B cell (primary cell): ENCODE results near the gene CBX8. TPM values are rescaled to one million over a fixed set of nuclear protein-coding genes. Genes with fewer than 3 reads are reported as not detected.

Experiments
- ATAC-seq: fragments of 200-7000 bp; cut with Tn5 transposase; one replicate; pipeline ENCODE4 v1.10.0; 2021; ENCODE audit warnings: low read depth, mild to moderate bottlenecking, moderate number of reproducible peaks, moderate library complexity
- CTCF ChIA-PET: fragments of 350-600 bp; sonication (Branson Sonifier 250); formaldehyde crosslinking; loops from one replicate; lab custom pipeline; 2021; ENCODE audit warnings: antibody characterized with exemption, inconsistent platforms; lab: Charles Lee
- POLR2A ChIA-PET: fragments of 350-600 bp; sonication (Branson Sonifier 250); formaldehyde crosslinking; loops from one replicate; lab custom pipeline; 2021; ENCODE audit warnings: antibody characterized with exemption; lab: Charles Lee
- DNase-seq: peaks from one replicate; pipeline ENCODE4 v3.0.0; 2013
- H2AFZ ChIP-seq: 2 replicates; pipeline ENCODE4 v1.6.1; 2012; ENCODE audit warnings: mild to moderate bottlenecking, low read depth, low read length; ENCODE audit not compliant: insufficient read depth, poor library complexity, severe bottlenecking
- H3K27ac ChIP-seq, 2 donors: 1 replicate in 1 of 2; 2 replicates in 1 of 2; pipeline ENCODE4 v1.5.1; 2012 to 2013; ENCODE audit warnings: low read length in 2 of 2, mild to moderate bottlenecking in 2 of 2, moderate library complexity in 1 of 2
- H3K27me3 ChIP-seq, 4 experiments: fragments of 200-600 bp in 1 of 4; sonication (generic) in 1 of 4; replicated peaks in 1 of 4; 1 replicate in 2 of 4; 2 replicates in 2 of 4; pipeline versions ENCODE4 v1.6.1 to v1.7.0; 2013 to 2016; ENCODE audit warnings: low read length in 3 of 4, mild to moderate bottlenecking in 2 of 4, mixed read lengths in 1 of 4, moderate library complexity in 1 of 4; ENCODE audit not compliant: insufficient read depth in 4 of 4, control insufficient read depth in 3 of 4; ENCODE audit errors: control extremely low read depth in 1 of 4
- H3K36me3 ChIP-seq, 2 experiments: replicated peaks in 1 of 2; 1 replicate in 1 of 2; 2 replicates in 1 of 2; pipeline versions ENCODE4 v1.6.1 to v1.7.1; 2013; ENCODE audit warnings: low read length in 1 of 2; ENCODE audit not compliant: insufficient read depth in 2 of 2, control insufficient read depth in 1 of 2; ENCODE audit errors: control extremely low read depth in 1 of 2, extremely low read depth in 1 of 2
- H3K4me1 ChIP-seq, 2 donors: fragments of 200-600 bp in 1 of 2; sonication (generic) in 1 of 2; 1 replicate in 1 of 2; 2 replicates in 1 of 2; pipeline versions ENCODE4 v1.5.1 to v1.6.1; 2013 to 2017; ENCODE audit warnings: low read length in 2 of 2; ENCODE audit not compliant: control insufficient read depth in 2 of 2, insufficient read depth in 2 of 2
- H3K4me2 ChIP-seq: replicated peaks from 2 replicates; pipeline ENCODE3; 2012; ENCODE audit warnings: mild to moderate bottlenecking, low read depth, low read length; ENCODE audit not compliant: poor library complexity, severe bottlenecking
- H3K4me3 ChIP-seq, 5 experiments: fragments of 200-600 bp in 1 of 5; sonication (generic) in 1 of 5; 1 replicate in 3 of 5; 2 replicates in 2 of 5; pipeline versions ENCODE4 v1.5.1 to v1.7.0; 2011 to 2016; ENCODE audit warnings: low read length in 4 of 5, mild to moderate bottlenecking in 4 of 5, low read depth in 2 of 5, control low read depth in 1 of 5, moderate library complexity in 1 of 5; ENCODE audit not compliant: insufficient read depth in 1 of 5; ENCODE audit errors: control extremely low read depth in 1 of 5, extremely low read depth in 1 of 5
- H3K79me2 ChIP-seq: fragments of 200-600 bp; sonication (generic); one replicate; pipeline ENCODE4 v1.6.0; 2016; ENCODE audit warnings: low read length; ENCODE audit not compliant: control insufficient read depth, insufficient read depth
- H3K9ac ChIP-seq: fragments of 200-600 bp; sonication (generic); 2 replicates; pipeline ENCODE4 v1.6.1; 2017; ENCODE audit warnings: mild to moderate bottlenecking, low read length, moderate library complexity
- H3K9me3 ChIP-seq, 3 donors: one replicate each; pipeline versions ENCODE4 v1.6.1 to v1.7.1; 2013; ENCODE audit warnings: low read length in 2 of 3; ENCODE audit not compliant: control insufficient read depth in 2 of 3, insufficient read depth in 1 of 3; ENCODE audit errors: control extremely low read depth in 1 of 3
- H4K20me1 ChIP-seq: 2 replicates; pipeline ENCODE4 v1.6.0; 2012; ENCODE audit warnings: mild to moderate bottlenecking, low read length; ENCODE audit not compliant: insufficient read depth, control insufficient read depth, poor library complexity, severe bottlenecking
- H3K27ac Mint-ChIP-seq: one replicate; pipeline ENCODE4 v1.8.0; 2021; ENCODE audit warnings: mixed read lengths
- H3K27me3 Mint-ChIP-seq: one replicate; pipeline ENCODE4 v1.8.0; 2021; ENCODE audit warnings: mixed read lengths
- H3K4me1 Mint-ChIP-seq: one replicate; pipeline ENCODE4 v1.8.0; 2021; ENCODE audit warnings: mixed read lengths
- H3K4me3 Mint-ChIP-seq: one replicate; pipeline ENCODE4 v1.8.0; 2021; ENCODE audit warnings: mixed read lengths
- H3K9me3 Mint-ChIP-seq: one replicate; pipeline ENCODE4 v1.8.0; 2022; ENCODE audit warnings: mixed read lengths; ENCODE audit not compliant: insufficient read depth
- EZH2 ChIP-seq: IDR thresholded peaks from 2 replicates; pipeline ENCODE4 v1.6.1; 2012; ENCODE audit warnings: borderline replicate concordance, low read depth, mild to moderate bottlenecking, moderate library complexity, low read length; ENCODE audit not compliant: insufficient read depth, poor library complexity, severe bottlenecking
- WGBS: methylation state at CpG from one replicate; pipeline ENCODE4 v1.1.5; 2013; ENCODE audit warnings: missing lambda C conversion rate; ENCODE audit not compliant: insufficient coverage; 5-methylcytosine and 5-hydroxymethylcytosine counted together
- intact Hi-C: fragments of 100-400 bp; cut with micrococcal nuclease; formaldehyde crosslinking; loops from one replicate; pipeline ENCODE4 v1.10.0; 2022
- polyA plus RNA-seq: library from polyadenylated mRNA; depleted of rRNA; stranded (reverse); fragments of >200 nt; gene quantifications from 2 replicates; pipeline ENCODE4 v1.2.3, GENCODE V29; 2012
- total RNA-seq, 2 donors: library from RNA; stranded (reverse); fragments of 120-200 nt in 1 of 2; gene quantifications; 1 replicate in 1 of 2; 2 replicates in 1 of 2; pipeline versions ENCODE4 v1.2.3 to v1.2.4, GENCODE V29; 2013 to 2022
- TF ChIP-seq, protein P1 (sequence below): fragments of 200-600 bp; IDR thresholded peaks from one replicate; pipeline ENCODE4 v1.8.0; 2022; ENCODE audit warnings: antibody characterized with exemption, mild to moderate bottlenecking

Gene CBX8
- total and polyA plus RNA-seq, 2 donors (not counting 1 experiment from before 2014, with no cell fraction given) = 0.31 to 6.8 TPM

DNA sequence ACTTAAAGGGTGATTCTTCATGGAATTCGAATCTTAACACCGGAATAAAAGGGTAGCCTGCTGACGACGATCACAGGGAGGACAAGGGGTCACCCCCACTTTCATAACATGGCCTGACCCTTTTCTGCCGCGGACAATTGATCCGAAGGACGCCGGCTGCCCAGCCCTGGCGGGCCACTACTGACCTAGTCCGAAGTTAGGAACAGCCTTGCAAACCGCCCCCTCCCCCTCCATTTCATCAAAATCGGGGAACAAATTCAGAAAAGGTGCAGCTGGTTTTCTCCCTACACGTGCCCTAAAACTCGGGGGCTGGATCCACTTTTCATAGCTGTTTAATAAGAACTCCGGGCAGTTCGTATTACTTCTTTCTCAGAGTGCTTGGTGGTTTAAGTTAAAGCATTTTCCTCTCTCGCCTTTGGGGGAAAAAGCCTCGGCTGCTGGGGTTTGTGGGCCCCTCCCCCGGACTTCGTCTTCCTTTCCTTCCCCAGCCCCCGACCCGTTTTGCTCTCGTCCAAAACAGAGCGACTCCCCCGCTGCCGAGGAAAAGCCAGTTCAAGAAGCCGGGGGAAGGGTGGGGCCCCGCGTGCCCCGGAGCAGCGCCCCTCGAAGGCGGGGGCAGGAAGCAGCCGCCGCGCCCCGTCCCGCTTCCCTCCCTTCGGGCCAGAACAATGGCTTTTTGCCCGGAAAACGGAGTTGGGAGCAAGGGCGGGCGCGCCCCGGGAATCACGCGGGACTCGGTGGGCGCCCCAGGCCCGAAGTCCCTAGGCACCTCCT lies 19.6 kb downstream of the CBX8 start:
- peak; percentile 59 for DNase-seq
- 4% methylated on average over 45 of the region's 51 CpGs for WGBS
- H3K4me2 ChIP-seq = peak overlapping the region; percentile 83
- H3K4me3 Mint-ChIP-seq = peak overlapping the region; percentile 65
- peak overlapping the region; percentile 61 for H3K9ac ChIP-seq
- TF ChIP-seq EZH2 = peak; percentile 94
- TF ChIP-seq, protein P1, sequence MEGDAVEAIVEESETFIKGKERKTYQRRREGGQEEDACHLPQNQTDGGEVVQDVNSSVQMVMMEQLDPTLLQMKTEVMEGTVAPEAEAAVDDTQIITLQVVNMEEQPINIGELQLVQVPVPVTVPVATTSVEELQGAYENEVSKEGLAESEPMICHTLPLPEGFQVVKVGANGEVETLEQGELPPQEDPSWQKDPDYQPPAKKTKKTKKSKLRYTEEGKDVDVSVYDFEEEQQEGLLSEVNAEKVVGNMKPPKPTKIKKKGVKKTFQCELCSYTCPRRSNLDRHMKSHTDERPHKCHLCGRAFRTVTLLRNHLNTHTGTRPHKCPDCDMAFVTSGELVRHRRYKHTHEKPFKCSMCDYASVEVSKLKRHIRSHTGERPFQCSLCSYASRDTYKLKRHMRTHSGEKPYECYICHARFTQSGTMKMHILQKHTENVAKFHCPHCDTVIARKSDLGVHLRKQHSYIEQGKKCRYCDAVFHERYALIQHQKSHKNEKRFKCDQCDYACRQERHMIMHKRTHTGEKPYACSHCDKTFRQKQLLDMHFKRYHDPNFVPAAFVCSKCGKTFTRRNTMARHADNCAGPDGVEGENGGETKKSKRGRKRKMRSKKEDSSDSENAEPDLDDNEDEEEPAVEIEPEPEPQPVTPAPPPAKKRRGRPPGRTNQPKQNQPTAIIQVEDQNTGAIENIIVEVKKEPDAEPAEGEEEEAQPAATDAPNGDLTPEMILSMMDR = no peak
- no peaks in the 10 kb centered on the region for H3K79me2 ChIP-seq
- H2AFZ ChIP-seq = peak overlapping the region; percentile 54
- CTCF ChIA-PET = interaction anchor here (0.7 to 8.2 kb wide), 4 partner anchors 13 to 67 kb away, joined by 3 to 30 read pairs (median 4); no protein-coding TSS in a partner anchor
- ATAC-seq = peak; percentile 6
- no peak overlapping the region for H3K27ac ChIP-seq
- H3K4me1 Mint-ChIP-seq = peaks cover 24% of the 10 kb centered on the region
- peaks cover 70% of the 10 kb centered on the region for H3K27me3 Mint-ChIP-seq
- H3K27me3 ChIP-seq = peaks cover 0 to 83% (median 49%) of the 10 kb centered on the region in 4 experiments
- no peaks in the 10 kb centered on the region for H3K36me3 ChIP-seq
- POLR2A ChIA-PET = interaction anchor here (1.2 kb wide), 1 partner anchor 9 kb away, joined by 3 read pairs; no protein-coding TSS in a partner anchor
- peak overlapping the region; percentile 42 for H3K27ac Mint-ChIP-seq
- H3K4me1 ChIP-seq = peaks cover 27 to 40% of the 10 kb centered on the region in 2 donors
- H3K9me3 Mint-ChIP-seq = no peaks in the 10 kb centered on the region
- peaks cover 0 to 17% (median 0%) of the 10 kb centered on the region in 3 donors for H3K9me3 ChIP-seq
- intact Hi-C loops = loop anchor here (2.0 kb wide), 2 partner anchors 19 to 33 kb away; partner anchors contain the start of gene CBX8
- no peaks in the 10 kb centered on the region for H4K20me1 ChIP-seq
- H3K4me3 ChIP-seq = peak overlapping the region in 4 of 5 experiments; percentile 28 to 52 (median 42)
